Right ventricle myocardium superior (tissue), 1 donor: ENCODE measurements around the gene TTC28. TPM values are rescaled to one million over a fixed set of nuclear protein-coding genes. Genes with fewer than 3 reads are reported as not detected.

ENCODE experiments used
- ATAC-seq: fragments of 200-7000 bp; cut with Tn5 transposase; one replicate; pipeline ENCODE4 v1.9.1; 2020; ENCODE audit warnings: mild to moderate bottlenecking; ENCODE audit not compliant: poor library complexity
- DNase-seq: peaks from one replicate; pipeline ENCODE4 v3.0.0-alpha.2; 2020
- intact Hi-C: fragments of 100-400 bp; cut with DNase I; formaldehyde crosslinking; loops from one replicate; pipeline ENCODE4 v1.11.2; 2022
- total RNA-seq: library from RNA; stranded (reverse); fragmentation: NEBNext Ultra II Directional; extraction: Animal tissue kit (Norgen Biotek cat#: 25700); gene quantifications from one replicate; pipeline ENCODE4 v1.2.1, GENCODE V29; 2021
- donor health status: DM: no; HTN: yes; CAD: no; lungs with severe emphysema.

Gene TTC28
- total RNA-seq, 1 donor from 2014 or later = 12.2 TPM

DNA sequence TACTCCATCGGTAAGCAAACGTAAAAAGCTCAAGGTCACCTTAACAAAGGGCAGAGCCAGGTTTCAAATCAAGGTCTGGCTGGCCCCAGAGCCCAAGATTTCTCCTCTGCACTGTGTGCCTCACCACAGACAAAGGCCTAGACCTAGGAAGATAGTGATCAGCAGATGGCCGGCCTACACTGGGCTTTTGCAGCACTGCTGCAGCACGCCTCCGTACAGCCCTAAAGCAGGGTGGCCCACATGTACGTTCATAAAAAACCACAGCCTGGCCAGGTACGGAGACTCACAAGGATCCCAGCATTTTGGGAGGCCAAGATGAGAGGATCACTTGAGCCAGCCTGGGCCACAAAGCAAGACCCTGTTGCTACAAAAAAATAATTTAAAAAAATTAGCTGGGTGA, 654.3 kb downstream of the TTC28 start:
- intact Hi-C loops = loop anchor here (10.0 kb wide), 1 partner anchor 809 kb away; no protein-coding TSS in a partner anchor
- DNase-seq (no peak), ATAC-seq (no peak)

GRCh38 chr22:28024422-28024888, 655.2 kb downstream of the TTC28 start:
- ATAC-seq (peak; percentile 27), DNase-seq (no peak)
- intact Hi-C loops = loop anchor here (10.0 kb wide), 1 partner anchor 810 kb away; no protein-coding TSS in a partner anchor

DNA sequence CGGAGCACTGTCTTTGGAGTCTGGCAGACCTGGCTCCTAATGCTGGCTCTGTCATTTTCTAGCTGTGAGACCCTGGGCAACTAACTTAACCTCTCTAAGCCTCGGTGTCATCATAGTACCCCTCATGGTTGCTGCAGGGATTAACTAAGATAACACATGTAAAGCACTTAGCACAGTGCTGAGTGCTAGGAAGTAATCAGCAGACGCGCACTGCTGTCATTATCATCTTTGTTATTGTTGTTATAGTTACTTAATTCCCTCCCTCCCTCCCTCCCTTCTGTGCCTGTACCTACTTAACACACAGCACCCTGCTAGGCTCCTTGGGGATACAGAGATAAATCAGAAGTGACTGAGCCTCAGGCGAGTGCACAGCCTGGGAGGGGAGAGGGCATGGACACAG, 655.9 kb downstream of the TTC28 start:
- intact Hi-C loops = loop anchor here (10.0 kb wide), 1 partner anchor 811 kb away; no protein-coding TSS in a partner anchor
- DNase-seq (no peak), ATAC-seq (peak; percentile 37)

GRCh38 chr22:28023036-28023435, 656.6 kb downstream of the TTC28 start:
- intact Hi-C loops = loop anchor here (10.0 kb wide), 1 partner anchor 812 kb away; no protein-coding TSS in a partner anchor
- ATAC-seq (no peak), DNase-seq (no peak)

GRCh38 chr22:28021998-28022660, 657.5 kb downstream of the TTC28 start:
- intact Hi-C loops = loop anchor here (2.0 to 10.0 kb wide), 2 partner anchors 573 to 813 kb away; no protein-coding TSS in a partner anchor
- DNase-seq (no peak), ATAC-seq (no peak)

GRCh38 chr22:28021116-28021997, 658.3 kb downstream of the TTC28 start:
- no peak for DNase-seq
- no peak for ATAC-seq
- intact Hi-C loops = loop anchor here (2.0 to 10.0 kb wide), 2 partner anchors 573 to 813 kb away; no protein-coding TSS in a partner anchor

- ATAC-seq = peak; percentile 73
- peak; percentile 84 for DNase-seq
- intact Hi-C loops = loop anchor here (2.0 to 10.0 kb wide), 2 partner anchors 575 to 815 kb away; no protein-coding TSS in a partner anchor
These were observed 659.5 kb downstream of the TTC28 start for GRCh38 chr22:28019881-28020861.

DNA sequence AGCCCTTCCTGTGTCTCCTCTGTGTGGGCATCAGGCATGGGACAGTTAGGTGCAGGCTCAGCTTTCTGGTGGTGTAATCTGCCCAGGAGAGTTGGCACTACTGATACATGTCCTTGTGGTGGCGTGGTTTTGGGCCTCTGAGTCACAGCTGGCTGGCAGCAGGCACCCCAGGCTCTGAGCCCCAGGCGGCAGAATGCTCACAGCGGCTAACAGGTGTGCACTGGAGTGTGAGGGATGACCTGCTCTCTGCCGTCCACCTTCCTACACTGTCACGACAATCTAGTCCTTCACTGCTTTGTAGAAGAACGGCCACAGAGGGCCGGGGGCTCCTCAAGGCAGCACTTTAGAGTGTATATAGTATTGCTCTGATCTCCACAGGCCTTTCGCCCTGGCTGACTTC, 660.3 kb downstream of the TTC28 start:
- DNase-seq (no peak), ATAC-seq (no peak)
- intact Hi-C loops = no loop called here

GRCh38 chr22:28018461-28018927, 661.1 kb downstream of the TTC28 start:
- DNase-seq = no peak
- intact Hi-C loops = no loop called here
- no peak for ATAC-seq

GRCh38 chr22:28017859-28018258, 661.8 kb downstream of the TTC28 start:
- intact Hi-C loops = no loop called here

DNA sequence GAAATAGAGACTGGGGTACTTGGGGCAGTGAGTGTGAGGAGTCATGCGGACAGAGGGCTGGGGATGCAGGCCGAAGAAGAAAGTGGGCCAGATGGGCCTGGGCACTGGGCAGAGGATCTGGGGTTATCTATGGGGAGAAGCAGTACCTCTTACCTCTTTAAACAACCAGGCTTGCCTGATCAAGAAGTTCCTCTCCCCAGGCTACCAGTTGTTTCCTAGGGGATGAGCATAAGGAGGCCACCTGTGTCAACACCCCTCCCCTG, 662.2 kb downstream of the TTC28 start:
- intact Hi-C loops = no loop called here
- DNase-seq = no peak

More at GRCh38 chr22:28017859-28018258, 661.8 kb downstream of the TTC28 start:
- DNase-seq = no peak
- no peak for ATAC-seq

GRCh38 chr22:28016781-28017557, 662.7 kb downstream of the TTC28 start:
- intact Hi-C loops = no loop called here
- DNase-seq (no peak), ATAC-seq (no peak)

More for the DNA sequence above, 662.2 kb downstream of the TTC28 start:
- no peak for ATAC-seq

GRCh38 chr22:28015676-28016601, 663.7 kb downstream of the TTC28 start:
- intact Hi-C loops = no loop called here
- peak; percentile 54 for DNase-seq

DNA sequence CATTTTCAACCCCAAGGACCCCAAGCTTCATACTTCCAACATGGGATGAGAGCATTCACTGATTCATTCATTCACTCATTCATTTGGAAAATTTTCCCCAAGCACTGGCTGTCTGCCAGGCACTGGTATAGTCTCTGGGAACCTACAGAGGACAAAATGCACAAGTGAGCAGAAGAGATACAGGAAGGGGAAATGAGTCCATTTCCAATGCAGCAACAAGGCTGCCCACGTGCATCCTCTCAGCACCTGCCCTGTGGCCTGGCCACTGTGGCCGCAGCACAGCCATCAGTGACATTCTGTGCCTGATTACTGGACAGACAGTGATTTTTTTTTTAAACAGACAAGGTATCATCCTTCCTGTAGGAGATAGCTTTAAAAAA, 664.6 kb downstream of the TTC28 start:
- DNase-seq = no peak
- intact Hi-C loops = no loop called here

More at GRCh38 chr22:28015676-28016601, 663.7 kb downstream of the TTC28 start:
- no peak for ATAC-seq

GRCh38 chr22:28014211-28015045, 665.2 kb downstream of the TTC28 start:
- intact Hi-C loops = no loop called here
- DNase-seq (peak; percentile 17), ATAC-seq (no peak)

More for the DNA sequence above, 664.6 kb downstream of the TTC28 start:
- no peak for ATAC-seq

DNA sequence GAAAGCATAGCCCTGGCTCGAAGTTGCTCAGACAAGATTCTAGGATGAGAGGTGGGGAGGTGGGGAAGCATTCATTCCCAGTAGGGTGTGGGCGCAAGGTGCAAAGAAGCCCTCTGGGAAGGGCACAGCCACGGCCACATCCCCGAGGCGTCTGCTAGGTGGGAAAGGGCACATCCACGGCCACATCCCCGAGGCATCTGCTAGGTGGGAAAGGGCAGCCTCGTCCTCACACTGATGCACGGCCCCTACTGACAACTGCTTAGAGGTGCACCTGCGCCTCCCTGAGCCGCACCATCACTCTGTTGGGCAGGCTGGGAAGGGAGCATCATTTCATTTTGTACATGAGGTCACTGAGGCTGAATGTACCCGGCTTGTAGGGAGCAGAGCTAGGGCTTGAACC, 666.0 kb downstream of the TTC28 start:
- no peak for ATAC-seq
- intact Hi-C loops = no loop called here
- DNase-seq = no peak
